CD14-positive monocyte (primary cell): ENCODE measurements around the gene YIF1B. TPM values are rescaled to one million over a fixed set of nuclear protein-coding genes. Genes with fewer than 3 reads are reported as not detected.

ENCODE experiments used
- DNase-seq, 3 donors: peaks; one replicate each; pipeline ENCODE4 v3.0.0-alpha.2; 2011 to 2022
- H2AFZ ChIP-seq: 2 replicates; pipeline ENCODE4 v1.6.0; 2012; ENCODE audit warnings: mild to moderate bottlenecking, low read depth, low read length, inconsistent platforms; ENCODE audit not compliant: insufficient read depth, poor library complexity, severe bottlenecking
- H3K27ac ChIP-seq, 2 donors: 1 replicate in 1 of 2; 2 replicates in 1 of 2; pipeline ENCODE4 v1.5.1; 2012 to 2013; ENCODE audit warnings: low read length in 2 of 2, control low read depth in 1 of 2, inconsistent platforms in 1 of 2, low read depth in 1 of 2, mild to moderate bottlenecking in 1 of 2
- H3K27me3 ChIP-seq, 2 donors: one replicate each; pipeline versions ENCODE4 v1.6.0 to v1.6.1; 2011 to 2013; ENCODE audit warnings: low read length in 2 of 2; ENCODE audit not compliant: control insufficient read depth in 2 of 2, insufficient read depth in 2 of 2
- H3K36me3 ChIP-seq, 2 donors: replicated peaks in 1 of 2; 1 replicate in 1 of 2; 2 replicates in 1 of 2; pipeline versions ENCODE4 v1.5.1 to v1.6.1; 2012 to 2013; ENCODE audit warnings: low read length in 2 of 2, control low read depth in 1 of 2, inconsistent platforms in 1 of 2, mild to moderate bottlenecking in 1 of 2; ENCODE audit not compliant: insufficient read depth in 2 of 2, control insufficient read depth in 1 of 2
- H3K4me1 ChIP-seq, 2 donors: 1 replicate in 1 of 2; 2 replicates in 1 of 2; pipeline versions ENCODE4 v1.5.1 to v1.6.1; 2012 to 2013; ENCODE audit warnings: low read length in 2 of 2, control low read depth in 1 of 2, inconsistent platforms in 1 of 2, mild to moderate bottlenecking in 1 of 2, moderate library complexity in 1 of 2; ENCODE audit not compliant: insufficient read depth in 2 of 2, control insufficient read depth in 1 of 2
- H3K4me2 ChIP-seq: replicated peaks from 2 replicates; pipeline ENCODE3; 2012; ENCODE audit warnings: low read length, moderate library complexity, mild to moderate bottlenecking; ENCODE audit not compliant: poor library complexity, severe bottlenecking; ENCODE audit errors: extremely low read depth
- H3K4me3 ChIP-seq, 3 experiments: fragments of 200-600 bp in 1 of 3; sonication (generic) in 1 of 3; replicated peaks in 1 of 3; 1 replicate in 2 of 3; 2 replicates in 1 of 3; pipeline ENCODE4 v1.5.1; 2011 to 2013; ENCODE audit warnings: low read length in 3 of 3, mild to moderate bottlenecking in 3 of 3, control low read depth in 2 of 3, low read depth in 2 of 3, inconsistent platforms in 1 of 3, moderate library complexity in 1 of 3
- H3K79me2 ChIP-seq: 2 replicates; pipeline ENCODE4 v1.6.0; 2012; ENCODE audit warnings: mild to moderate bottlenecking, control low read depth, inconsistent platforms, low read length, moderate library complexity; ENCODE audit not compliant: insufficient read depth
- H3K9ac ChIP-seq: 2 replicates; pipeline ENCODE4 v1.6.0; 2017; ENCODE audit warnings: low read length, mild to moderate bottlenecking; ENCODE audit not compliant: insufficient read depth, poor library complexity, severe bottlenecking
- H3K9me3 ChIP-seq, 2 donors: replicated peaks in 1 of 2; 1 replicate in 1 of 2; 2 replicates in 1 of 2; pipeline versions ENCODE4 v1.5.1 to v1.6.1; 2012 to 2013; ENCODE audit warnings: low read length in 2 of 2, control low read depth in 1 of 2; ENCODE audit not compliant: control insufficient read depth in 1 of 2, insufficient read depth in 1 of 2
- H4K20me1 ChIP-seq: 2 replicates; pipeline ENCODE4 v1.6.0; 2012; ENCODE audit warnings: mild to moderate bottlenecking, low read length, control low read depth, moderate library complexity; ENCODE audit not compliant: insufficient read depth
- H3K27ac Mint-ChIP-seq, 7 donors: one replicate each; pipeline ENCODE4 v1.8.0; 2020; ENCODE audit warnings: mild to moderate bottlenecking in 7 of 7, mixed read lengths in 7 of 7, moderate library complexity in 6 of 7, inconsistent platforms in 2 of 7
- H3K27me3 Mint-ChIP-seq, 3 donors: one replicate each; pipeline ENCODE4 v1.8.0; 2021 to 2022; ENCODE audit warnings: low read depth in 3 of 3, mild to moderate bottlenecking in 3 of 3, mixed read lengths in 3 of 3, moderate library complexity in 3 of 3, inconsistent platforms in 1 of 3
- H3K36me3 Mint-ChIP-seq, 2 donors: one replicate each; pipeline ENCODE4 v1.8.0; 2020; ENCODE audit warnings: mixed read lengths in 2 of 2, inconsistent platforms in 1 of 2, mild to moderate bottlenecking in 1 of 2
- H3K4me1 Mint-ChIP-seq: one replicate; pipeline ENCODE4 v1.8.0; 2020; ENCODE audit warnings: mild to moderate bottlenecking, mixed read lengths
- H3K4me3 Mint-ChIP-seq, 2 donors: one replicate each; pipeline ENCODE4 v1.8.0; 2020; ENCODE audit warnings: mild to moderate bottlenecking in 2 of 2, mixed read lengths in 2 of 2, moderate library complexity in 1 of 2
- H3K9me3 Mint-ChIP-seq, 7 donors: one replicate each; pipeline ENCODE4 v1.8.0; 2020 to 2022; ENCODE audit warnings: mixed read lengths in 7 of 7, mild to moderate bottlenecking in 6 of 7, moderate library complexity in 6 of 7, inconsistent platforms in 2 of 7
- WGBS: methylation state at CpG from one replicate; pipeline ENCODE4 v1.1.5; 2013; ENCODE audit warnings: missing lambda C conversion rate; ENCODE audit not compliant: insufficient coverage; 5-methylcytosine and 5-hydroxymethylcytosine counted together
- intact Hi-C, 2 donors: fragments of 100-400 bp; cut with micrococcal nuclease; formaldehyde crosslinking; loops; one replicate each; pipeline versions ENCODE4 v1.15.0 to v1.15.1; 2023
- polyA plus RNA-seq, 3 donors: library from polyadenylated mRNA; depleted of rRNA in 1 of 3; unstranded in 2 of 3; stranded (reverse) in 1 of 3; fragments of 300-500 nt in 2 of 3; fragments of >200 nt in 1 of 3; fragmentation: Illumina TruSeq in 2 of 3; gene quantifications; 1 replicate in 2 of 3; 2 replicates in 1 of 3; pipeline ENCODE4 v1.2.3, GENCODE V29; 2012 to 2021
- TF ChIP-seq, protein P1 (sequence below): fragments of 200-600 bp; IDR thresholded peaks from one replicate; pipeline ENCODE4 v1.8.0; 2022; ENCODE audit warnings: antibody characterized with exemption, mild to moderate bottlenecking

Gene YIF1B
- polyA plus RNA-seq, 3 donors, result 79.4 to 90.5 (median 86.1) TPM

DNA sequence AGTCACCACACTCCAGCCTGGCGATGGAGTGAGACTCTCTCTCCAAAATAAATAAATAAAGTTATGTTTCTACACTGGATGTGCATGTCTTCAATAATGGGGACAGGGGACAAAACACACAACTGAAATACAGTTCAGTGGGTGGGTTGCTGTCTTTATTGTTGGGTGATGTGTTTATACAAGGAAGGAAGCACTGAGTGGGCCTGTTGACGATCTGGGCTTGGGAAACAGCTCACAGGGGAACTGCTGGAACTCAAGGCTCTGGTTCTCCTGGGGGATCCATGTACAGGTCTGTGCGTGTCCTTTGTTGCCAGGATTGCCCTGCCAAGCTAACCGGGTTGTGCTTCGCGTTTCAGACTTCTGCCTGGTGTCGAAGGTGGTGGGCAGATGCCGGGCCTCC is 32.5 kb downstream of the YIF1B start:
- H3K79me2 ChIP-seq, result peaks cover 10% of the 10 kb centered on the region
- H3K27me3 Mint-ChIP-seq, result peaks cover 1 to 4% (median 3%) of the 10 kb centered on the region in 3 donors
- peaks cover under 1% of the 10 kb centered on the region for H4K20me1 ChIP-seq
- DNase-seq, result no peak
- no peak overlapping the region for H3K4me2 ChIP-seq
- H2AFZ ChIP-seq, result no peak overlapping the region
- no peaks in the 10 kb centered on the region for H3K9me3 ChIP-seq
- H3K36me3 Mint-ChIP-seq, result peaks cover 33 to 52% of the 10 kb centered on the region in 2 donors
- WGBS, result 90% methylated on average over 5 of the region's 8 CpGs
- no peaks in the 10 kb centered on the region for H3K9me3 Mint-ChIP-seq
- H3K4me1 Mint-ChIP-seq, result peaks cover 47% of the 10 kb centered on the region
- TF ChIP-seq, protein P1, sequence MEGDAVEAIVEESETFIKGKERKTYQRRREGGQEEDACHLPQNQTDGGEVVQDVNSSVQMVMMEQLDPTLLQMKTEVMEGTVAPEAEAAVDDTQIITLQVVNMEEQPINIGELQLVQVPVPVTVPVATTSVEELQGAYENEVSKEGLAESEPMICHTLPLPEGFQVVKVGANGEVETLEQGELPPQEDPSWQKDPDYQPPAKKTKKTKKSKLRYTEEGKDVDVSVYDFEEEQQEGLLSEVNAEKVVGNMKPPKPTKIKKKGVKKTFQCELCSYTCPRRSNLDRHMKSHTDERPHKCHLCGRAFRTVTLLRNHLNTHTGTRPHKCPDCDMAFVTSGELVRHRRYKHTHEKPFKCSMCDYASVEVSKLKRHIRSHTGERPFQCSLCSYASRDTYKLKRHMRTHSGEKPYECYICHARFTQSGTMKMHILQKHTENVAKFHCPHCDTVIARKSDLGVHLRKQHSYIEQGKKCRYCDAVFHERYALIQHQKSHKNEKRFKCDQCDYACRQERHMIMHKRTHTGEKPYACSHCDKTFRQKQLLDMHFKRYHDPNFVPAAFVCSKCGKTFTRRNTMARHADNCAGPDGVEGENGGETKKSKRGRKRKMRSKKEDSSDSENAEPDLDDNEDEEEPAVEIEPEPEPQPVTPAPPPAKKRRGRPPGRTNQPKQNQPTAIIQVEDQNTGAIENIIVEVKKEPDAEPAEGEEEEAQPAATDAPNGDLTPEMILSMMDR, result no peak
- H3K27ac Mint-ChIP-seq, result peak overlapping the region in 1 of 7 donors; percentile 41
- H3K9ac ChIP-seq, result no peak overlapping the region
- peaks cover 0 to 17% of the 10 kb centered on the region in 2 donors for H3K36me3 ChIP-seq
- no peak overlapping the region for H3K4me3 Mint-ChIP-seq
- H3K4me3 ChIP-seq, result no peak overlapping the region
- H3K27me3 ChIP-seq, result no peaks in the 10 kb centered on the region
- peaks cover 47 to 50% of the 10 kb centered on the region in 2 donors for H3K4me1 ChIP-seq
- intact Hi-C loops, result no loop called here
- H3K27ac ChIP-seq, result peak overlapping the region in 1 of 2 donors; percentile 26

DNA sequence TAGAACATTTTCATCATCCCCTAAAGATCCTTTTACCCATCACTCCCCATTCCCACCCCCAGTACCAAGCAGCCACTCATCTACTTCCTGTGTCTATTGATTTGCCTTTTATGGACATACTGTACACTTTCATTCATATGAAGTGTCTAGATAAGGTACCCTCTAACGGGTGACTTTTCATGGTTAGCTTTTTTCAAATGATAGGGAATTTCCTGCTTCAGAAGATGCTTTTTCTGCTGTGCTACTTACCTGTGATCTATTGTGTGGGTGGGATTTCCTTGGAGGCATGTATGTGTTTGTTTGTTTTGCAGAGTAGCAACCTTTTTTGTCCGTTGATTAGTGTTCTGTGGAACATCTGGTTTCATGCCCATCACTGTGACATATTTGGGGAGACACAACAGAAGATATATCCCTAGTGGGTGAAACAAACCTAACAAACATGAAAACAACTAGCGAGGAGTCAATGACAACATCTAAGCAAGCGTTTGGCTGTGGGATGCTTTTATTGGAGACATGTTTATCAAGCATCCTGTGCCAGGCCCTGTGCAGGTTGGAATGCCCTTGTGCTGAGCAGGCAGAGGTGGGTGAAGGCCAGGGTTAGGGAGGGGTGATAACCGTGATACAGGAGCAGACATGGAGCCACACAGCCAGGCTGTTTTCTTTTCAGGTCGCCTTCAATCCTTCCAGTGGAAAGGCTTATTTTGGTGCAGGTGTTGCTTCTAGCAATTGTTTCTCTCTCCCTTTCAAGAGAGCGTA is 33.8 kb downstream of the YIF1B start:
- Mint-ChIP-seq H3K9me3 (no peaks in the 10 kb centered on the region), H3K27ac (peak overlapping the region in 1 of 7 donors; percentile 42), H3K27me3 (peaks cover 1 to 4% (median 2%) of the 10 kb centered on the region in 3 donors), H3K4me3 (no peak overlapping the region), H3K36me3 (peaks cover 33 to 52% of the 10 kb centered on the region in 2 donors), H3K4me1 (peaks cover 34% of the 10 kb centered on the region)
- Histone ChIP-seq H2AFZ (no peak overlapping the region), H3K79me2 (peaks cover 16% of the 10 kb centered on the region), H3K4me3 (no peak overlapping the region), H3K9ac (no peak overlapping the region), H3K9me3 (no peaks in the 10 kb centered on the region), H3K4me2 (no peak overlapping the region), H3K36me3 (peaks cover 0 to 17% of the 10 kb centered on the region in 2 donors), H3K27me3 (no peaks in the 10 kb centered on the region), H3K27ac (no peak overlapping the region), H3K4me1 (peaks cover 34 to 38% of the 10 kb centered on the region in 2 donors), H4K20me1 (peaks cover 6% of the 10 kb centered on the region)
- TF ChIP-seq, protein P1, result no peak
- DNase-seq, result no peak
- 85% methylated on average over 4 of the region's 7 CpGs for WGBS
- intact Hi-C loops, result no loop called here
